Ishikawa (cell line): Measurements from ENCODE around the gene HSPBP1.

Experiments
- CEBPB ChIP-seq: IDR thresholded peaks from 2 replicates; pipeline ENCODE4 v1.6.1; 2012
- EGR1 ChIP-seq: IDR thresholded peaks from 2 replicates; pipeline ENCODE4 v1.6.1; 2012
- EP300 ChIP-seq: IDR thresholded peaks from 2 replicates; pipeline ENCODE4 v1.6.1; 2012; ENCODE audit warnings: borderline replicate concordance
- FOXM1 ChIP-seq: IDR thresholded peaks from 2 replicates; pipeline ENCODE4 v1.6.1; 2012; ENCODE audit warnings: low read depth, borderline replicate concordance
- NFIC ChIP-seq: IDR thresholded peaks from 2 replicates; pipeline ENCODE4 v1.6.1; 2012
- RAD21 ChIP-seq: IDR thresholded peaks from 2 replicates; pipeline ENCODE4 v1.6.1; 2012; ENCODE audit warnings: low read depth
- TAF1 ChIP-seq: IDR thresholded peaks from 2 replicates; pipeline ENCODE4 v1.6.1; 2012; ENCODE audit warnings: low read depth, mild to moderate bottlenecking
- YY1 ChIP-seq: IDR thresholded peaks from 2 replicates; pipeline ENCODE4 v1.6.1; 2012; ENCODE audit warnings: low read depth
- TF ChIP-seq, protein P1 (sequence below): IDR thresholded peaks from 2 replicates; pipeline ENCODE4 v1.6.1; 2012
- TF ChIP-seq, protein P2 (sequence below): IDR thresholded peaks from 2 replicates; pipeline ENCODE4 v1.6.1; 2012; ENCODE audit warnings: low read depth, mild to moderate bottlenecking

DNA sequence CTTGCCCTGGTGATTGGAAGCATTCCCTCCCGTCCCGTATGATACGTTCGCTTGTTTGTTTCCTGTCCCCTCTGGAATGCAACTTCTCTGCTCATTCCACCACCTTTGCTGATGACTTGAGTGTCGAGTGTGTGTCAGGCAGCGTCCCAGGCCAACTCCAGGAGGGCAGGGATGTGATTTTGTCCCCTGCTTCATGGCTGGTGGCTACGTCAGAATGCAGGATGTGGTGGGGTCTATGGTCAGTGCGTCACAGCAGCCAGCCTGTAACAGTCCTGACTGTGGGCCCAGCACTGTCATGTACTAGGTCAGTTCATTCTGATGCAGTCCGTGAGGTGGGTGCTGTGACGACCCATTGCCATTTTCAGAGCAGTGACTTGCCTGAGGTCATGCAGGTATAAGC, 20.1 kb upstream of the HSPBP1 start:
- no peak for TF ChIP-seq TAF1
- no peak for TF ChIP-seq FOXM1
- TF ChIP-seq, protein P1, sequence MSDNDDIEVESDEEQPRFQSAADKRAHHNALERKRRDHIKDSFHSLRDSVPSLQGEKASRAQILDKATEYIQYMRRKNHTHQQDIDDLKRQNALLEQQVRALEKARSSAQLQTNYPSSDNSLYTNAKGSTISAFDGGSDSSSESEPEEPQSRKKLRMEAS = no peak
- TF ChIP-seq, protein P2, sequence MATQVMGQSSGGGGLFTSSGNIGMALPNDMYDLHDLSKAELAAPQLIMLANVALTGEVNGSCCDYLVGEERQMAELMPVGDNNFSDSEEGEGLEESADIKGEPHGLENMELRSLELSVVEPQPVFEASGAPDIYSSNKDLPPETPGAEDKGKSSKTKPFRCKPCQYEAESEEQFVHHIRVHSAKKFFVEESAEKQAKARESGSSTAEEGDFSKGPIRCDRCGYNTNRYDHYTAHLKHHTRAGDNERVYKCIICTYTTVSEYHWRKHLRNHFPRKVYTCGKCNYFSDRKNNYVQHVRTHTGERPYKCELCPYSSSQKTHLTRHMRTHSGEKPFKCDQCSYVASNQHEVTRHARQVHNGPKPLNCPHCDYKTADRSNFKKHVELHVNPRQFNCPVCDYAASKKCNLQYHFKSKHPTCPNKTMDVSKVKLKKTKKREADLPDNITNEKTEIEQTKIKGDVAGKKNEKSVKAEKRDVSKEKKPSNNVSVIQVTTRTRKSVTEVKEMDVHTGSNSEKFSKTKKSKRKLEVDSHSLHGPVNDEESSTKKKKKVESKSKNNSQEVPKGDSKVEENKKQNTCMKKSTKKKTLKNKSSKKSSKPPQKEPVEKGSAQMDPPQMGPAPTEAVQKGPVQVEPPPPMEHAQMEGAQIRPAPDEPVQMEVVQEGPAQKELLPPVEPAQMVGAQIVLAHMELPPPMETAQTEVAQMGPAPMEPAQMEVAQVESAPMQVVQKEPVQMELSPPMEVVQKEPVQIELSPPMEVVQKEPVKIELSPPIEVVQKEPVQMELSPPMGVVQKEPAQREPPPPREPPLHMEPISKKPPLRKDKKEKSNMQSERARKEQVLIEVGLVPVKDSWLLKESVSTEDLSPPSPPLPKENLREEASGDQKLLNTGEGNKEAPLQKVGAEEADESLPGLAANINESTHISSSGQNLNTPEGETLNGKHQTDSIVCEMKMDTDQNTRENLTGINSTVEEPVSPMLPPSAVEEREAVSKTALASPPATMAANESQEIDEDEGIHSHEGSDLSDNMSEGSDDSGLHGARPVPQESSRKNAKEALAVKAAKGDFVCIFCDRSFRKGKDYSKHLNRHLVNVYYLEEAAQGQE = no peak
- no peak for TF ChIP-seq EGR1
- TF ChIP-seq NFIC = no peak
- no peak for TF ChIP-seq CEBPB
- no peak for TF ChIP-seq RAD21
- no peak for TF ChIP-seq YY1
- no peak for TF ChIP-seq EP300
